ENCODE measurements around the gene ENDOU. TPM values are rescaled to one million over a fixed set of nuclear protein-coding genes. Genes with fewer than 3 reads are reported as not detected.

Gene ENDOU
- total and polyA plus RNA-seq, 2 donors from 2014 or later: 0.28 to 0.91 TPM

- Histone ChIP-seq H3K4me3 (ENCODE audit: low read length in 3 of 3) (no peak overlapping the region), H3K36me3 (ENCODE audit: control insufficient read depth in 2 of 3, insufficient read depth in 3 of 3, low read length in 3 of 3) (peaks cover 0 to 48% (median 30%) of the 10 kb centered on the region in 3 donors), H3K9me3 (ENCODE audit: control insufficient read depth in 2 of 3, insufficient read depth in 1 of 3, low read length in 3 of 3) (no peaks in the 10 kb centered on the region), H3K4me1 (ENCODE audit: control insufficient read depth in 2 of 3, insufficient read depth in 2 of 3, low read depth in 1 of 3, low read length in 3 of 3) (peaks cover 5 to 42% (median 37%) of the 10 kb centered on the region in 3 donors), H3K27ac (ENCODE audit: low read depth in 2 of 2, low read length in 2 of 2) (peak overlapping the region; percentile 3 to 23), H3K9ac (ENCODE audit: low read length in 3 of 3) (no peak overlapping the region), H3K27me3 (ENCODE audit: control insufficient read depth, insufficient read depth, low read length) (no peaks in the 10 kb centered on the region)
- TF ChIP-seq CTCF (IDR thresholded peaks at IDR 0.05; ENCODE audit: borderline replicate concordance, extremely low read depth, insufficient read depth): no peak
- DNase-seq (peak in 1 of 5 donors; percentile 66), FAIRE-seq (no peak)
- intact Hi-C loops (cut with DNase I): no loop called here
These were observed 26.3 kb upstream of the ENDOU start for GRCh38 chr12:47751561-47751960.

- Histone ChIP-seq H3K4me3 (ENCODE audit: low read length in 3 of 3) (no peak overlapping the region), H3K36me3 (ENCODE audit: control insufficient read depth in 2 of 3, insufficient read depth in 3 of 3, low read length in 3 of 3) (peaks cover 0 to 48% (median 30%) of the 10 kb centered on the region in 3 donors), H3K27ac (ENCODE audit: low read depth in 2 of 2, low read length in 2 of 2) (peak overlapping the region in 1 of 2 donors; percentile 3), H3K9ac (ENCODE audit: low read length in 3 of 3) (no peak overlapping the region), H3K27me3 (ENCODE audit: control insufficient read depth, insufficient read depth, low read length) (no peaks in the 10 kb centered on the region), H3K4me1 (ENCODE audit: control insufficient read depth in 2 of 3, insufficient read depth in 2 of 3, low read depth in 1 of 3, low read length in 3 of 3) (peaks cover 5 to 40% (median 31%) of the 10 kb centered on the region in 3 donors), H3K9me3 (ENCODE audit: control insufficient read depth in 2 of 3, insufficient read depth in 1 of 3, low read length in 3 of 3) (no peaks in the 10 kb centered on the region)
- intact Hi-C loops (cut with DNase I): no loop called here
- FAIRE-seq (no peak), DNase-seq (peak in 1 of 5 donors; percentile 68)
- TF ChIP-seq CTCF (IDR thresholded peaks at IDR 0.05; ENCODE audit: borderline replicate concordance, extremely low read depth, insufficient read depth): no peak
These were observed 25.7 kb upstream of the ENDOU start for GRCh38 chr12:47750916-47751470.

- Histone ChIP-seq H3K9me3 (ENCODE audit: control insufficient read depth in 2 of 3, insufficient read depth in 1 of 3, low read length in 3 of 3) (no peaks in the 10 kb centered on the region), H3K27ac (ENCODE audit: low read depth in 2 of 2, low read length in 2 of 2) (no peak overlapping the region), H3K9ac (ENCODE audit: low read length in 3 of 3) (no peak overlapping the region), H3K36me3 (ENCODE audit: control insufficient read depth in 2 of 3, insufficient read depth in 3 of 3, low read length in 3 of 3) (peaks cover 0 to 48% (median 30%) of the 10 kb centered on the region in 3 donors), H3K4me3 (ENCODE audit: low read length in 3 of 3) (no peak overlapping the region), H3K27me3 (ENCODE audit: control insufficient read depth, insufficient read depth, low read length) (no peaks in the 10 kb centered on the region), H3K4me1 (ENCODE audit: control insufficient read depth in 2 of 3, insufficient read depth in 2 of 3, low read depth in 1 of 3, low read length in 3 of 3) (peaks cover 5 to 34% (median 27%) of the 10 kb centered on the region in 3 donors)
- intact Hi-C loops (cut with DNase I): no loop called here
- DNase-seq (peak in 1 of 5 donors; percentile 75), FAIRE-seq (no peak)
- no peak for TF ChIP-seq CTCF (IDR thresholded peaks at IDR 0.05; ENCODE audit: borderline replicate concordance, extremely low read depth, insufficient read depth)
These were observed 25.0 kb upstream of the ENDOU start for GRCh38 chr12:47750229-47750798.

Measured in kidney (tissue), 14 donors.